Thyroid gland (tissue), 4 donors: ENCODE results near the gene NPHP4. TPM values are rescaled to one million over a fixed set of nuclear protein-coding genes. Genes with fewer than 3 reads are reported as not detected.

Experiments
- DNase-seq, 2 donors: peaks; one replicate each; pipeline ENCODE4 v3.0.0-alpha.2; 2019
- H3K27ac ChIP-seq, 3 donors: fragments of 200-600 bp; sonication (generic); 1 replicate in 2 of 3; 2 replicates in 1 of 3; pipeline ENCODE4 v1.5.1; 2016 to 2019; ENCODE audit warnings: mild to moderate bottlenecking in 1 of 3, moderate library complexity in 1 of 3
- H3K27me3 ChIP-seq: fragments of 200-600 bp; sonication (generic); one replicate; pipeline ENCODE4 v1.5.1; 2019
- H3K36me3 ChIP-seq, 2 donors: fragments of 200-600 bp; sonication (generic); one replicate each; pipeline ENCODE4 v1.5.1; 2016 to 2019
- H3K4me1 ChIP-seq, 2 donors: fragments of 200-600 bp; sonication (generic); one replicate each; pipeline ENCODE4 v1.5.1; 2017 to 2019
- H3K4me3 ChIP-seq, 3 donors: fragments of 200-600 bp; sonication (generic); replicated peaks in 1 of 3; 1 replicate in 2 of 3; 2 replicates in 1 of 3; pipeline ENCODE4 v1.5.1; 2016; ENCODE audit warnings: mild to moderate bottlenecking in 1 of 3
- H3K9me3 ChIP-seq: fragments of 200-600 bp; sonication (generic); one replicate; pipeline ENCODE4 v1.5.1; 2017
- CTCF ChIP-seq, 6 experiments: fragments of 200-600 bp in 3 of 6; fragments of 450-650 bp in 3 of 6; sonication (generic) in 3 of 6; IDR thresholded peaks; one replicate each; pipeline ENCODE4 v1.5.1; 2016 to 2019; ENCODE audit warnings: antibody characterized with exemption in 6 of 6, mild to moderate bottlenecking in 2 of 6, inconsistent platforms in 1 of 6, moderate library complexity in 1 of 6
- POLR2A ChIP-seq, 2 donors: fragments of 450-650 bp; IDR thresholded peaks; one replicate each; pipeline ENCODE4 v1.6.1; 2017; ENCODE audit warnings: antibody characterized with exemption in 2 of 2, mild to moderate bottlenecking in 2 of 2, moderate library complexity in 1 of 2
- WGBS, 2 donors: methylation state at CpG; one replicate each; pipeline ENCODE4 v1.1.5; 2017; 5-methylcytosine and 5-hydroxymethylcytosine counted together
- intact Hi-C: fragments of 100-400 bp; cut with DNase I; formaldehyde crosslinking; loops from one replicate; pipeline ENCODE4 v1.15.1; 2023
- total RNA-seq, 4 donors: library from RNA; depleted of rRNA; stranded (reverse); fragments of >200 nt; gene quantifications; one replicate each; pipeline ENCODE4 v1.2.3, GENCODE V29; 2016

NPHP4 gene
- total RNA-seq, 4 donors from 2014 or later: 24.3 to 48.3 (median 30.4) TPM

- no peaks in the 10 kb centered on the region for H3K27me3 ChIP-seq
- H3K4me3 ChIP-seq: no peak overlapping the region
- H3K4me1 ChIP-seq: no peaks in the 10 kb centered on the region
- 92 to 100% methylated on average over 1 to 2 of the region's 7 CpGs for WGBS, 2 donors
- no peak overlapping the region for H3K27ac ChIP-seq
- TF ChIP-seq CTCF (IDR thresholded peaks at IDR 0.05) (no peak), POLR2A (IDR thresholded peaks at IDR 0.05) (no peak)
- H3K36me3 ChIP-seq: peaks cover 15 to 18% of the 10 kb centered on the region in 2 donors
- intact Hi-C loops: no loop called here
- H3K9me3 ChIP-seq: no peaks in the 10 kb centered on the region
- no peak for DNase-seq
Observed at GRCh38 chr1:5865774-5866173, 126.5 kb downstream of the NPHP4 start.

- TF ChIP-seq POLR2A (IDR thresholded peaks at IDR 0.05): no peak
- no peak for TF ChIP-seq CTCF (IDR thresholded peaks at IDR 0.05)
- H3K27ac ChIP-seq: no peak overlapping the region
- intact Hi-C loops: no loop called here
- no peaks in the 10 kb centered on the region for H3K9me3 ChIP-seq
- DNase-seq: no peak
- no peaks in the 10 kb centered on the region for H3K4me1 ChIP-seq
- peaks cover 14 to 18% of the 10 kb centered on the region in 2 donors for H3K36me3 ChIP-seq
- H3K27me3 ChIP-seq: no peaks in the 10 kb centered on the region
- no peak overlapping the region for H3K4me3 ChIP-seq
- WGBS, 2 donors: 87 to 95% methylated on average over 15 to 16 of the region's 16 CpGs
Observed at GRCh38 chr1:5865056-5865455, 127.2 kb downstream of the NPHP4 start.

GRCh38 chr1:5864256-5864655 is 128.0 kb downstream of the NPHP4 start:
- TF ChIP-seq CTCF (IDR thresholded peaks at IDR 0.05) (no peak), POLR2A (IDR thresholded peaks at IDR 0.05) (no peak)
- DNase-seq: no peak
- Histone ChIP-seq H3K4me3 (no peak overlapping the region), H3K9me3 (no peaks in the 10 kb centered on the region), H3K27me3 (no peaks in the 10 kb centered on the region), H3K27ac (no peak overlapping the region), H3K4me1 (no peaks in the 10 kb centered on the region), H3K36me3 (peaks cover 14 to 18% of the 10 kb centered on the region in 2 donors)
- intact Hi-C loops: no loop called here
- WGBS, 2 donors: 97 to 100% methylated on average over 5 to 6 of the region's 16 CpGs

- H3K9me3 ChIP-seq: no peaks in the 10 kb centered on the region
- H3K36me3 ChIP-seq: peaks cover 14 to 18% of the 10 kb centered on the region in 2 donors
- TF ChIP-seq POLR2A (IDR thresholded peaks at IDR 0.05) (no peak), CTCF (IDR thresholded peaks at IDR 0.05) (no peak)
- H3K27me3 ChIP-seq: no peaks in the 10 kb centered on the region
- intact Hi-C loops: no loop called here
- H3K4me3 ChIP-seq: no peak overlapping the region
- 95 to 97% methylated on average over 14 to 17 of the region's 17 CpGs for WGBS, 2 donors
- H3K4me1 ChIP-seq: no peaks in the 10 kb centered on the region
- no peak for DNase-seq
- H3K27ac ChIP-seq: no peak overlapping the region
Observed at GRCh38 chr1:5863238-5863637, 129.0 kb downstream of the NPHP4 start.

GRCh38 chr1:5861871-5862825 is 130.1 kb downstream of the NPHP4 start:
- intact Hi-C loops: no loop called here
- WGBS, 2 donors: 88 to 96% methylated on average over 25 of the region's 27 CpGs
- Histone ChIP-seq H3K4me3 (no peak overlapping the region), H3K36me3 (peaks cover 10 to 12% of the 10 kb centered on the region in 2 donors), H3K27me3 (no peaks in the 10 kb centered on the region), H3K27ac (no peak overlapping the region), H3K4me1 (no peaks in the 10 kb centered on the region), H3K9me3 (no peaks in the 10 kb centered on the region)
- TF ChIP-seq POLR2A (IDR thresholded peaks at IDR 0.05) (no peak), CTCF (IDR thresholded peaks at IDR 0.05) (no peak)
- no peak for DNase-seq
